ENCODE data around the gene ECE2.

DNA sequence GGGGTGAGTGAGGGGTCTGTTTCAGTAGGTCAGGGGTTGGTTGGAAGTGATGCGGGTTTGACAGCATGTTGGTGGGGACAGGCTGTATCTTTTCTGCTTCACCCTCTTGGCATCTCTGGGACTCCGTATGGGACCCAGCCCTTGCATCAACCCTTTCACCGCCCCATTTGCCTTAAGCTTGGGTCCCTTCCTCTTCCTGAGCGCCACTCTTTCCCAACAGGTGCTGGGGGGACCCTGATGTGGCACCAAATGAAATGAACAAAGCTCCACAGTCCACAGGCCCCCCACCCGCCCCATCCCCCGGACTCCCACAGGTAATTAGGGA, 39.7 kb downstream of the ECE2 start:
- TF ChIP-seq NR3C1 (IDR thresholded peaks at IDR 0.05) (no peak), JUN (IDR thresholded peaks at IDR 0.05) (no peak), CTCF (IDR thresholded peaks at IDR 0.05) (no peak)

Data from A549 (cell line).